Frontal cortex (tissue), 4 donors: Measurements from ENCODE around the gene MSL1. TPM values are rescaled to one million over a fixed set of nuclear protein-coding genes. Genes with fewer than 3 reads are reported as not detected.
A peak's percentile ranks its signal among the peaks of the same experiment; 100 is the strongest.

Experiments used
- DNase-seq, 2 donors: peaks; one replicate each; pipeline ENCODE4 v3.0.0; 2012; ENCODE audit warnings: low spot score in 2 of 2
- FAIRE-seq: peaks from 2 replicates; lab custom pipeline; 2012; peaks lifted over from hg19 to GRCh38; lab: Jason Lieb, UNC
- total RNA-seq: library from RNA; depleted of rRNA; stranded (reverse); fragments of >200 nt; gene quantifications from one replicate; pipeline ENCODE4 v1.2.3, GENCODE V29; 2014
- donor health status: control.
- donor health status: control.
- donor health status: control.

Gene MSL1, protein sequence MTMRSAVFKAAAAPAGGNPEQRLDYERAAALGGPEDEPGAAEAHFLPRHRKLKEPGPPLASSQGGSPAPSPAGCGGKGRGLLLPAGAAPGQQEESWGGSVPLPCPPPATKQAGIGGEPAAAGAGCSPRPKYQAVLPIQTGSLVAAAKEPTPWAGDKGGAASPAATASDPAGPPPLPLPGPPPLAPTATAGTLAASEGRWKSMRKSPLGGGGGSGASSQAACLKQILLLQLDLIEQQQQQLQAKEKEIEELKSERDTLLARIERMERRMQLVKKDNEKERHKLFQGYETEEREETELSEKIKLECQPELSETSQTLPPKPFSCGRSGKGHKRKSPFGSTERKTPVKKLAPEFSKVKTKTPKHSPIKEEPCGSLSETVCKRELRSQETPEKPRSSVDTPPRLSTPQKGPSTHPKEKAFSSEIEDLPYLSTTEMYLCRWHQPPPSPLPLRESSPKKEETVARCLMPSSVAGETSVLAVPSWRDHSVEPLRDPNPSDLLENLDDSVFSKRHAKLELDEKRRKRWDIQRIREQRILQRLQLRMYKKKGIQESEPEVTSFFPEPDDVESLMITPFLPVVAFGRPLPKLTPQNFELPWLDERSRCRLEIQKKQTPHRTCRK
- 81.5 TPM for total RNA-seq

DNA sequence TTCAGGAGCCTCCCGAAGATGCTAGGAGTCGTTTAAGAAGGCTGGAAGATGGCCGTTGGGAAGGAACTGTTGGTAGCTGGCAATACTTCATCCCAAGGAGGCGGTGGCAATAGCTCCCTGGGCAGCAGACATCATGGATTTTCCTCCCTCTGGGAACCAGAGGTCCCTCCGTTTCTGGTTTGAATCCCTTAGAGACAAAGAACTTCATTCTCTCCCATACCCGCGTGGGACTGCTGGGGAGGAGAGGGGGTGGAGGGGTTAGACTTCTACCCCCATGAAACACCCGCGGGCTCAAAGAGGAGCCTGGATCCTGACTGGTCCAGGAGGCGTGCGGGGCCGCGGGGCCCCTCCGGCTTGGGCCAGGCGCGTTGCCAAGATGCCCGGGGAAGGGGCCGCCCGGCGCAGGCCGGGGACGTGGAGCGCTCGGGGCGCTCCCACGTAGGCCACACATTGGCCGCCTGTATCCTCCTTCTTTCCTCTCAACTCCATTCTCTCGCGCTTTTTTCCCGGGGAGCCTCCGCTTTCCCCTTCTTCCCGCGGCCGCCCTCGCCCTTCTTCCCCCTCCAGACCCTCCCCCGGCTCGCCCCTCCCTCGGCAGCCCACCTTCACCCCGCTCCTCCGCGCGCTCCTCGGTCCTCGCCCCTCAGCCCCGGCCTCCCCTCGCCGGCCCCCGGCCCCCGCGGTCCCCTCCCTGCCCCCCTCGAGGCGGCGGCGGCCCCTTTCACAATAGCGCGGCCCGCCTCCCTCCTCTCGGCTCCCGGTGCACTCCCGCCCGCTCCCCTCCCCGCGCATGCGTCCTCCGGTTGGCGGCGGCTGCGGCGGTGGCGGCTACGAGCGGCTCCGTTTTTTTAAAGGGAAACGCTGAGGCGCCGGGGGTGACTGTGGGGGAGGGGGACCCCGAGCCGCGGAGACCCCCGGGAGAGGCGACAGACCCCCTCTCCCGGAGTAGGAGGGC lies at the start of gene MSL1:
Gene MSL1, plus strand, starts transcription at position 791 of the 955 bp plus-strand sequence. CDS start 642 bp downstream, outside the sequence.
- DNase-seq (peak; percentile 92 to 95), FAIRE-seq (no peak)

DNA sequence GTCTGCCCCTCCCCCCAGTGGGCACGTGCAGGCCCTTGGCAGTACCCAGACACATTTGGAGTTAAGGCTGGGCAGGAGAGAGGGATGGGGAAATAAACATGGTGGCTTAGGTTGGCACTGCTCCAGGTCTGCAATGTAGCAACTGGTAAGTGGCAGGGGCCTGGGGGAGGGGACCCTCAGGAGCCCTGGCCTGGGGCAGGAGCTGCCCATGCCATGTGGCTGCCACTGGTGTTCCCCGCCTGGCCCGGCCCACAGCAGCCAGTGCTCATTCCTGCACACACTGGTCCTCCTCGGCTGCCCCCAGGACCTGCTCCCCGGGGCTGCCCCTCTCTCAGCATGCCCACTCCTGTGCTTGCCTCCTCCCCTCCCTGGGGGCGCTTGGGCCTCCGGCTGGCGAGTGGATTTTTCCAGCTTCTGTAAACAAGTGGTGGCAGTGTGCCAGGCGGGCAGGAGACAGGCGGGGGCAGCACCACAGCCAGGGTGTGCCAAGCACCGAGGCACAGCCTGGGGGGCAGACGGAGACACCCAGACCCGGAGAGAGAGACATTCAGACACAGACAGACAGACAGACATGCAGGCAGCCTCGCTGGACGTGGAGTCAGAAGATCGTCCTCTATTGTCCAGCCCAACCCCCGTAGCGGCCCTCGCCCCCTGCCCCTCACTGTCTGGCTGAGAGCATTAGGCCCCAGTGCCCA lies 49.6 kb upstream of the MSL1 start:
- DNase-seq (peak in 1 of 2 donors; percentile 52), FAIRE-seq (no peak)

DNA sequence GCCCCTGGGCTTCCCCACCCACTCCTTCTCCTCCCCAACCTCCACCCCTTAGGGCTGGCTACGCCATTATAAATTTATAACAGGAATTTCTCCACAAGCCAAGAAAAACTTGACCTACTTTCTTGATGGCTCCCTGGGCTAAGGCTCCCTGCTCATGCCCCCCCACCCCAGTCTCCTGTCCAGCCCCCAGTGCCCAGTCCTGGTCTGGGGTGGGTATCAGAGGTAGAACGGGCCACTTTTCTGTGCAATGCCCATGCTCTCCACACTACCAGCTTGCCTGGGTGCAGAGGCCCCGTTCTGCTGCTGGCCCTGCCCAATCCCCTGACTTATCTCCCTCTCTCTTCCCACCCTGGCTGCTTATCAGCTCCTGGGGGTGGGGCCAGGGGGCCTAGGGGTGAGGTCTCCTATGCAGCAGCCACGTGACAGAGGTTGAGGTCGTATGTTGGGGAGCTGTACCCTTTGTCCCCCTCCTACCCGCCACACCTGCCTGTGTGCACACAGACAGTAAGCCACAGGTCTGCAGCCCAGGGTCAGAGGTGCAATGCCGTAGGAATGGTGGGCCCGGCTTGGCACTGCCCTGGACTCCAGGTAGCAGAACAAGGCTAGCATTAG lies 48.9 kb upstream of the MSL1 start:
- FAIRE-seq, result no peak
- no peak for DNase-seq

DNA sequence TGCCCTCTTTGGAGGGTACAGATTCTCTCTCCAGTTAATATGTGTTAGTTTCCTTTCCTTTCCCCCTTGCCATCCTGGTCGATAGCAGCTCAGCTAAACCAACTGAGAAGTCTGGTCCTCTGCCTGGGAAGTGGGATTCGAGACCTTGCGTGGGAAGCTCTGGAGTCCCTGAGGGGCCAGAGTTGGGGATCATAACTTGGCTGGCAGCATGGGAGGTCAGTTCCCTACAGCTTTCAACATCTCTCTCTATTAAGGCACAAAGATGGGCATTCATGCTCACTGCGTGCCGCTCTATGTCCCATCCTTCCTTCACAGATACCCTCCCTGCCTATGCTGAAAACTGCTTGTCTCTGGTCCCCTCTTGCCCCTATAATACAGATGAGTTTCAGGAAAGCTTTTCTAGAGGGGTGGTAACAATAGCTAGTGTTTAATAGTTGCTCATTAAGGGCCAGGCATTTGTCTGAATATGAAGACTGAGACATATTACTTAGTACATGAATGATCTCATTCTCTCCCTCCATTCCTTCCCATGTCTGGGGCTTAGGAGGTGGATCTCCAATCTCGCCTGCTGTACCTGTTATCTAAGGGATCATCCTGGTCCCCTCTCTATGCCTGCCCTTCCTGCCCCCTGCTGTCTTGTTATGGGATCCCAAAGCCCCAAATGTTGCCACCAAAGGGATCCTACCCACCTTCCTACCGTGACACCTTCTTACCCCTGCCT lies 48.2 kb upstream of the MSL1 start:
- DNase-seq, result no peak
- FAIRE-seq, result no peak

DNA sequence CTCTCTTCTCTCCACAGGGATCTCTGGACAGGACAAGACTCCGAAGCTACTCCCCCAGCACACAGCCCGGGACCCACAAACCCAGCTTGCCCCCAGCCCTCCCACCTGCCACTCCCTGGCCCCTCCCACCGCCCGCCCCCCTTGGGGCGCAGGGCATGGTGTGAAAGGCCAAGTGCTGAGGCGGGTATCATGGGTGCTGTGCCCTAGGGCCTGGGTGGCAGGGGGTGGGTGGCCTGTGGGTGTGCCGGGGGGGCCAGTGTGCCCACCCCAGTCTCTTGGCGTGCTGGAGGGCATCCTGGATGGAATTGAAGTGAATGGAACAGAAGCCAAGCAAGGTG lies 47.6 kb upstream of the MSL1 start:
- no peak for DNase-seq
- no peak for FAIRE-seq

DNA sequence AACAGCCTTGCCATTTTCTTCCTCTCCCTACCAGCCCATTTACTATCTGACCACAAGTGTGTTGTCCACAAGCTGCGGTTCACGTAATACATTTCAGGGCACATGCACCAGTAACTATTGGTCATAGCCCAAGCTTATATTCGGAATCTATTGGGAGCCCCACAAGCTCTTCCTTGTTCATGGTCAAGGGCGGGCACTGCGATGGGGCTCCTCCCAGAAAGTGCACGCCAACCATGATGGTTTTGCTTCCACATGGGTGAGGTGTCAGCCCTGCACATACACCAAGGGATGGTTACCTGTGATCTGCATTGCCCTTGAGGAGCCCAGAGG lies 46.9 kb upstream of the MSL1 start:
- FAIRE-seq, result no peak

DNA sequence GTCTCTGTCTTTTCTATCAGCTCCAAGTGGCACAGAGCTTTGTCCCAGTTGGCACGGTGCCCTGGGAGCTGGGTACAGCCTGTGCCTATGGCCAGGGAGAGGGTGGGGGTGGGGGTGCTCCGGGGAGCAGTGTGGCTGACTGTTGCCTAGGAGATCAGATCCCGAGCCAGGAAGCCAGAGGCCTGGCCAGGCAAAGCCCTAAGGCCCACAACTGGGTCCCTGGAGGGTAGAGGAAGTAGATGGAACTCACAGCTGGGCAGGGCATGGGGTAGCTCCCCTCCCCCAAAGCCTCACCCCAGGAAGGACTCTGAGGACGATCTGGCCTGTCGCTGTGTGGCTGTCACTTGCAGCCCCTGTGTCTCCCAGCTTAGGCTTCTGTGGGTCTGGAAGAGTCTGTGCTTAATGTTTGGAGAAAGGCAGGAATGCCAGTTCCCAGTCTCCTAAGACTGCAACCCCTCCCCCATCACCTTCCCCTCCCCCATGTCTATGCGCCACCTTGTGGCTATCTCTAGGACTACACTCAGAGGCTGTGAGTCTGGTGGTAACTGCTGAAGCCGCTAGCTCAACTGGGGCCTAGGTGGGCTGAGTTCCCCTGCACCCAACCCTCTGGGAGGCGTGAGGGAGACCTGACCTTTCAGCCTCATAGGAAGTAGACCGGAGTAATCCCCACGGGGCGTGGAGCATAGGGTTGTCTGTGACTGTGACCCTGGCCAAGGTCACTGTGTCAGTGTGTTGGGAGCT lies 46.4 kb upstream of the MSL1 start:
- FAIRE-seq (no peak), DNase-seq (peak in 1 of 2 donors; percentile 54)

More for the DNA sequence above, 46.9 kb upstream of the MSL1 start:
- DNase-seq, result no peak

DNA sequence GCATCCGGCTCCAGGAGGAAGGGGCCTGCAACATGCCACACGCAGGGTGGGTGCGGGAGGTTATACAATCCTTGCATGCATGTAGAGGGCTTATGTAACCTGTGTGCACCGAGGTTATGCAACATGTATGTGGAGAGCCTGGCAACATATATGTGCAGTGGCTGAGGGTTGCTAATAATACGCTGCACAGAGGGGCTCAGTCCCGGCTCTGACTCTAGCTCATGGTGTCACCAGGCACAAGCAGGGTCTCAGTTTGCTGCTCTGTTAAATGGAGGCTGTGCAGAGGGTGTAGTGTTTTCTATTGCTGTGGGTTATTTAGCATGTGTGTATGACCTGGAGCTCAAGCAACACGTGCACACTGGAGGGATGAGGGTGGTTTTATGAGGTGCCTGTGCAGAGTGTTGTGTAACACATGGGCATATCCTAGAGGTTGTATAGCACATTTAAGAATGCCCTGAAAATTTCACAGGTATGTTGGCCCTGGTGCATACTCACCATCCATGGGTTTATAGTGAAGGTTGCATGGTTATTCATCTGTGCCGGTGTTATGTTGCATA lies 45.8 kb upstream of the MSL1 start:
- DNase-seq (no peak), FAIRE-seq (no peak)

DNA sequence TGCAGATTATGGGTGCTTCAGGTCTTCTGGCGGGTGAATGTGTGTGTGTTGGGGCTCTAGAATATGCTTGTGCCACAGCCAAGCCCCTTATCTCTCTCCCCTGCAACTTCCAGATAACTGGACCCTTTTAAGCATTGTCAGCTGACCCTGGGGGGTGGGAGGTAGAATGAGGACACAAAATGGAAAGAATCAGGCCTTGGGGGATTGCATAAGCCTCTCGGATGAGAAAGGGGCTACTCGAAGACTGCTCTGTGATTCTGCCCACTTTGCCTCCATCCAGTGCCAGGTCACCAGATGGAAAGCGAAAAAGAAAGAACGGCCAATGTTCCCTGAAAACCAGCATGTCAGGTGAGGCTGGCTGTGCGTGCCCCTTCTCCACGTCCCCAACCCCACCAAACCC lies 45.2 kb upstream of the MSL1 start:
- DNase-seq (no peak), FAIRE-seq (no peak)

DNA sequence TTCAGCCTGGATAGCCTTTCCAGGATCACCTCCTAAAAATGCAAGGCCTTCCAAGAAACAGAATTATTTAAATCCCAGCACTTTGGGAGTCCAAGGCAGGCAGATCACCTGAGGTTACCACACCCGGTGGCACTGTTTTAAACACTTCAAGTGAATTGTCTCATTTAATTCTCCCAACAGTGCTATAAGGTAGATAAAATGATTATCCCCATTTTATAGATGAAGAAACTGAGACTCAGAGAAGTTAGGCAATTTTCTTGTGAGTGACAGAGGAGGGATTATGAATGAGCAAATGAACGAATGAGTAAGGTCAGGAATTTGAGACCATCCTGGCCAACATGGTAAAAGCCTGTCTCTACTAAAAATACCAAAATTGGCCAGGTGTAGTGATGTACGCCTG lies 42.2 kb upstream of the MSL1 start:
- DNase-seq (no peak), FAIRE-seq (no peak)

DNA sequence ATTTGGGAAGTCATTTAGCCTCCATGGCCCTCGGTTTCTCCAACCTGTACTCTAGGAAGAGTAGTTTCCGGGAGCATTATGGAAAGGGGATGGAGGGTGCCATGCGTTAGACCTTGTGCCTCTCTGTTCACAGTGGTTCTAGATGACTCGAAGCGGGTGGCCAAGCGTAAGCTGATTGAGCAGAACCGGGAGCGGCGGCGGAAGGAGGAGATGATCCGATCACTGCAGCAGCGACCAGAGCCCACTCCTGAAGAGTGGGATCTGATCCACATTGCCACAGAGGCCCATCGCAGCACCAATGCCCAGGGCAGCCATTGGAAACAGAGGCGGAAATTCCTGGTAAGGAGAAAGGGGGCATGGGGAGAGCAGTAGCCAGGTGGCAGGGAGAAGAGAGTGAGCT lies 37.3 kb upstream of the MSL1 start:
- FAIRE-seq (no peak), DNase-seq (no peak)

DNA sequence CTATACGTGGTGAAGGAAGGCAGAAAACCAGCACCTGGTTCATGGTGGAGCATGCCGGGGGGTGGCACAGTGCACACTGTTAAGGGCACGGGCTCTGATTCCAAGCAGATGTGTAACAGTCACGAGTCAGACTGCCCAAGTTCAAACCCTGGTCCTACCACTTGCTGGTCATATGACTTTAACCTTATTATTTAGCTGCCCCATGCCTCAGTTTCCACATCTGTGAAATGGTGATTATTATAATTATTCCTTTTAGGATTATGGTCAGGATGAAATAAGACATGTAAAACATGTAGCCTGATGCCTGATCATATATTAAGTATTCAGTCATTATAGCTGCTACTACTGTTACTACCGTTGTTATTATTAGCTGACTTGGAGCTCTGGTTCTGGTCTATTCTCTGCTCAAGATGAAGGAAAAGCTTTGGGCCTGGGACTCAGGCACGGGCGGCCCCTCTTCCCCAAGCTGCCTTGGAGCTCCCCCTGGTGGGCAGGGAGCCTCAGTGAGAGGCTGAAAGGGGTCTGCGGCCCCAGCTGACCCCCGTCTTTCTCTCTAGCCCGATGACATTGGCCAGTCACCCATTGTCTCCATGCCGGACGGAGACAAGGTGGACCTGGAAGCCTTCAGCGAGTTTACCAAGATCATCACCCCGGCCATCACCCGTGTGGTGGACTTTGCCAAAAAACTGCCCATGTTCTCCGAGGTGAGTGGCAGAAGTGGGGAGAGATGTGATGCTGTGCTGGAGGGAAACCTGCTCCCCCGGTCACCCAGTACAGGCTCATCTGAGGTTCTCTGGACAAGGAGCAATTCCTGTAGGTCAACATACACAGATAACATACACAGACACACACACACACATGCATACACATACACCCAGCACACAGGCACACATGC lies 35.4 kb upstream of the MSL1 start:
- DNase-seq (no peak), FAIRE-seq (no peak)

DNA sequence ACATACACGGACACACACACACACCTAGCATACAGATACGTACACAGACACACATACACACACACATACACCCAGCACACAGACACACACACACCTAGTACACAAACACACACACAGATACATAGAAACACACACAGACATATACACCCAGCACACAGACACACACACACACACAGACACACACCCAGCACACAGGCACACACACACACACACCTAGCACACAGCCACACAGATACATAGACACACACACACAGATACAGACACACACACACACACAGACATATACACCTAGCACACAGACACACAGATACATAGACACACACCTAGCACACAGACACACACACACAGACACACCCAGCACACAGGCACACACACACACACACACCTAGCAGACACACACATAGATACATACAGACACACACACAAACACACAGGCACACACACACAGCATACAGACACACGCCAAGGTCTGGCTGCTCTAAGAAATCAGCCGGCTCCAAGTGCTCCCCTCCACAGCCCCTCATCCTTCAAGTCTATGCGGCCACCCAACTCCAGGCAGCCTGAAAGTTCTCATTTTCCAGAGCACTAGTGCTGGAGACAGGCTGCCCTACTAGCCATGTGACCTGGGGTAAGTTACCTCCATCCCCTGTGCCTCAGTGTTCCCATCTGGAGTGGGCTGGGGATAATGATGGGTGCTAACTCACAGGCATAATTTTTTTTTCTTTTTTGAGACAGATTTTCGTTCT lies 34.5 kb upstream of the MSL1 start:
- DNase-seq, result no peak
- FAIRE-seq, result no peak

DNA sequence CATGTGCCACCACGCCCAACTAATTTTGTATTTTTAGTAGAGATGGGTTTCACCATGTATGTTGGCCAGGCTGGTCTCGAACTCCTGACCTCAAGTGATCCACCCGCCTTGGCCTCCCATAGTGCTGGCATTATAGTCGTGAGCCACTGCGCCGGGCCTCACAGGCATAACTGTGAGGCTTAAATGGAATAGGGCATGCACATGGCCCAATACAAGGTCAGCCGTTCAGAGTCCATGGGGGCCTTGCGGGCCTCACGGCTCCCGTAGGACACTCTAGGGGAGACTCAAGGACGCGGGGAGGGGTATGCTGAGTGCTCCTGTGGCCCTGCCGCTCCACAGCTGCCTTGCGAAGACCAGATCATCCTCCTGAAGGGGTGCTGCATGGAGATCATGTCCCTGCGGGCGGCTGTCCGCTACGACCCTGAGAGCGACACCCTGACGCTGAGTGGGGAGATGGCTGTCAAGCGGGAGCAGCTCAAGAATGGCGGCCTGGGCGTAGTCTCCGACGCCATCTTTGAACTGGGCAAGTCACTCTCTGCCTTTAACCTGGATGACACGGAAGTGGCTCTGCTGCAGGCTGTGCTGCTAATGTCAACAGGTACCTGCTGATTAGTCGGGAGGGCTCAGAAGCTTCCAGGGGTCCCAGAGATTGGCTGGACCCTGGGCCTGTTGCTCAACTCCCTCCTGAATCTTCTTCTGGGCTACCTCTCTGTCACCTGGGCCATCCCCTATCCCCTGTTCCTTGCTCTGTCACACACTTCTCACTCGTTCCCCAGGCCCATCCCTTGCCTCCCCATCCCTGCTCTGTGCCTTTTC lies 33.7 kb upstream of the MSL1 start:
- no peak for DNase-seq
- FAIRE-seq, result no peak

DNA sequence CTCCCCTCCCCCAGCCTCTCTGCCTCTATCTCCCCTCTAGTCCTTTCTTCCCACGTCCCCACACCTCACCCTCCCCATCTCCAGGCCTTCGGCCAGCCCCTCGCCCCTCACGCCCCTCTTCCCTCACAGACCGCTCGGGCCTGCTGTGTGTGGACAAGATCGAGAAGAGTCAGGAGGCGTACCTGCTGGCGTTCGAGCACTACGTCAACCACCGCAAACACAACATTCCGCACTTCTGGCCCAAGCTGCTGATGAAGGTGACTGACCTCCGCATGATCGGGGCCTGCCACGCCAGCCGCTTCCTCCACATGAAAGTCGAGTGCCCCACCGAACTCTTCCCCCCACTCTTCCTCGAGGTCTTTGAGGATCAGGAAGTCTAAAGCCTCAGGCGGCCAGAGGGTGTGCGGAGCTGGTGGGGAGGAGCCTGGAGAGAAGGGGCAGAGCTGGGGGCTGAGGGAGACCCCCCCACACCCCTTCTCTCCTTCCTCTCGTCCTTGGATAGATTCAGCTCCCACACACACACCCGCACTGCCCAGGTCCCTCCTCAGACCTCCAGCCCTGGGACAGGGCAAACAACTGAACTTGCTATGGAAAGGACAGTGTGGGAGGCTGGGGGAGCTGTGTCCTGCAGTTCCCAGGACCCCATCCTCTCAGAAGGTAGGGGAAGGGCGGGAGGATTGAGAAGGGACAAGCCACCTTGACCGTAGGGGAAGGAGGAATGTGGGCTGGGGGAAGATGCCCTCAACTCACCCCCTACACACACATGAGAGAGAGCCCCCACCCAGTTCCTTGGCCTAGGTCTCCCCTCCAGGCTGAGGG lies 32.5 kb upstream of the MSL1 start:
- DNase-seq, result no peak

More for the DNA sequence above, 32.5 kb upstream of the MSL1 start:
- no peak for FAIRE-seq
